Hypothalamus (tissue), 51 donors: ENCODE measurements around the gene PPEF1.
"Not testable (repeated sequence)": the region's sequence is repeated elsewhere in the genome, so short reads cannot be mapped to it uniquely, and the experiment has no call there.

Experiments
- DNase-seq, 51 donors: peaks; one replicate each; lab custom pipeline; 2025; lab: John Stamatoyannopoulos, UW

The PPEF1 gene

DNA sequence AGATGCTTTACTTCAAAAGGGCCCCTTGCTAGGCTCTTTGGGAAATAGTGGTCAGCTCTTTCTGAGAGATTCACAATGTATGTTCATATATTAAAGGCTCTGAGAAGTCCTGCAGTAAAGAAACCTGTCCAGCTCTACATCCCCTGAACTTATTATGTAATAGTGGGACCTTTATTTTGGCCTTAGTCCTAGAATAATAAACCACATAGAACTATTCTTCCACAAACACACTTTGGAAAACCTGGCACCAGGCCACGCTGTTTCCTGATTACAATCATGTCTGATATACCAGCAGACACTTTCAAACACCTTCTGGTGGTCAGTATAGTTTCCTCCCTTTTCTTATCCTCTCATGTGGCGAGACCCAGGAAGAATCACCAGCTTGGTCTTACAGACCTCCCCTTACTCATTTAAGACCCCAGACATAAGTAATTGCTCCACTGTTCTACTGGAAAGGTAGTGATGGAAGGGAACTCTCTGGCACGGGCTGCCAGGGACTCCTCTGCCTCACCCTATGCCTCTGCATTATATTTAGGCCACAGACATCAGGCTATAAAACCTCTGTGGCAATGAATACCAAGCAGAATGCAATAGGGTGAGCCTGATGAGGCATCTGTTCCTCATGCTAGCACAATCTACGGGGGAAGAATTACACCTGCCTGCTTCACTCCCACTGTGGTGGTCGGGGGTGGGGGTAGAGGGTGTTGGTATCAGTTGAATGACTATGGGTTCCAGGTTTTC, 5.7 kb upstream of the PPEF1 start:
- no peak for DNase-seq

DNA sequence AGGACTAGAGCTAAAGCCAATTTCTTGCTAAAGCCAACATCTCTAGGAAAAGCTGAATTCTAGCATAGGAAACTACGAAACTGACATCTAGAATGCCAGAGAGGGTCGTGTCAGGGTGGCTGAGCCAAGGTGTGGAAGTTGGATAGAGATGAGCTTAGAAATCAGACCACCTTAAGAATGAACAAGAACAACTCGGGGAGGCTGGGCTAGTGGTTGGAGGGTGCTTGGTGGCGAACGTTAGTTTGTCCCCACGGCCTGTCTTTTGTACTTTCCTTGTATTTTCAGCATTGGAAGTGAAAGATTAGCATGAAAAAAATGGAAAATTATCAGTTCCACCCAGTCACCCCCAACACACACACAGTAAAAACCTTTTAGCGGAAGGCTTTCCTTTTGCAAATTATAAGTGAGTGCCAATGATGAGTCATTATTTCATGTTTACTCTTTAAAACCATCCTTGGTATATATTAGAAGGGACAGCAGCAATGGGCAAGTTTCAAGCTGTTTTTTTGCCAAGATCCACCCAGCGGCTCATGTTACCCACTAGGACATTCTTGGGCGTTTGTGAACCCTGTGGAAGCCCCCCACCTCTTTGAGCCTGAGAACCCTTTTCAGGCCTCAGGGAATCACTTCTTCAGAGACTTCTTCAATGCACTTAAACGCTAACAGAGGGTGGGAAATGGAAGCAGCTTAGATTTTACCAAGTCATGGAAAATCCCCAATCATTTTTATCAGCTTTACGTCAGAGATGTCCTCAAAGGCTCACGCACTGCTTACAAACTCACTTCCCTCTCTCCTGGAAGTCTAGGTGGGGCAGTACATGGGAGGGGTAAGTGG, 4.9 kb upstream of the PPEF1 start:
- DNase-seq, result no peak

DNA sequence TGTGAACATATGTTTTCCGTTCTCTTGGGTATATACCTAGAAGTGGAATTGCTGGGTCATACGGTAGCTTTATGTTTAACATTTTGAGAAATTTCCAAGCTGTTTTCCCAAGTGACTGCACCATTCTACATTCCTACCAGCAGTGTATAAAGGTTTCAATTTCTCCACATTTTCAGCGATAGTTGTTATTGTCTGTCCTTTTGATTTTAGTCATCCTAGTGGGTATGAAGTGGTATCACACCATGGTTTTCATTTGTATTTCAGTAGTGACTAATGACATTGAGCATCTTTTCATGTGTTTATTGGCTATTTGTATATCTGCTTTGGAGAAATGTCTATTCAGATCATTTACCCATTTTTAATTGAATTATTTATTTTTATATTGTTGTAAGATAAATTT, 2.4 kb downstream of the PPEF1 start:
- no peak for DNase-seq

DNA sequence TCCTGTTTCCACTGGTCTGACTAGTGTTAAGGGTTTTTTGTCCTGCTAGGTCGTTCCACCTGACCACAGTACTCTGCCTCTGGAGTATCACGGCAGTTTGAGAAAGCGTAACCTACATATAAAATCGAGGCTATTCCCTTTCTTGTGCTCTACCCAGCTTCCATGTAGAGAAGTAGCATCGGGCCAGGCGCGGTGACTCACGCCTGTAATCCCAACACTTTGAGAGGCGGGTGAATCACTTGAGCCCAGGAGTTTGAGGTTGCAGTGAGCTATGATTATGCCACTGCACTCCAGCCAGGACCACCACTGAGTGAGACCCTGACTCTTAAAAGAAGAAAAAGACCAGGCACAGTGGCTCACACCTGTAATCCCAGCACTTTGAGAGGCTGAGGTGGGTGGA, 7.5 kb downstream of the PPEF1 start:
- no peak for DNase-seq

DNA sequence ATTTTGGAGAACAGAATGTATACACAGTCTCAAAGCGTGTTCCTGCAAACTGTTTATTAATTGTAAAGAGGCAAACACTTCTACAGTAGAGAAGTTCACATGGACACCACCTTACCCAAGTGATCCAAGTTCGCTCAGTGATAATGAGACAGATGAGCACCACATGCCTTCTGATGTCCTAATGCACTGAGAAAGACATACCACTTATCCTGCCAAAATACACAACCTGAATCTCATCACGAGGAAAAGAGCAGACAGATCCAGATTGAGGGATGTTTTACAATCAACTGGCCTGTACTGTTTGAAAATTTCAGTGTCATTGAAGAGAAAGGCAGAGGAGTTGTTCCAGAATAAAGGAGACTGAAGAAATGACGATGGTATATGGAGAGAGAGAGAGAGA, 12.4 kb downstream of the PPEF1 start:
- no peak for DNase-seq

DNA sequence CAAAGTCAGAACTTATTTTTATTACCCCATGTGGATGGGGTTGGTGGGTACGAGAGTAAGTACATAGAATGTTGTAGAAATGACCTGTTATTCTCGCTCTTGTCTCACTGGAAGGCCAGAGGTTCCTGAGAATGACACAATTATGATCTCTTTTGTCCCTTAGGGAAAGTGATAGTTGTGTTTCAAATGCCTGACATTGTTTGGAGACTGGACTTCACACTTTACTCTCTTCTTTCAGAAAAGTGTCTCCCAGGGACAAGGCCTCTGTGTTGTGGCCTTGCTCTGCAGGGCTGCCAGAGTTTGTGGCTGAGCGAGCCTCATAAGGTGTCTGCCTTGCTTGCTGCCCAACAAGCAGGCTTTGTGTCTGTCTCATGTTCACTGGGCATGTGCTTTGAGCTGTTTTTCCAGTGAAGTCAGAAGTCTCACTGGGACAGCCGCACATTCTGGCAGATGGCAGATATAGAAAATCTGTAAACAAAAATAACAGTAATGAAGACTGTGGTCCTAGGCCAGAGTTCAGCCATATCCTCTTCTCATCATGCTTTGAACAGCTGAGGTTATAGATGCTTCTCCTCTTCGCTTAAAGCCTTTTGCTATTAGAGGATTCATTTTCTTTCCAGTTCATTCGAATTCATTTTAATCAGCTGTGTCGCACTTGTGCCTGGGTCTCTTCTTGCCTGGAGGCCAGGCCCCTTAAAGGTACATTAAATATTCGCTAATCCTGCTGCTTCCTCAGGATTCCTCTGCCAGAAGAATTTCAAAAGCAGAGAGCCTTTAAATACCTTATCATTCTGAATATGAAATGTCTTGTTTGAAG, 14.4 kb downstream of the PPEF1 start:
- peak in 20 of 51 donors; percentile 0 to 17 (median 4) for DNase-seq

DNA sequence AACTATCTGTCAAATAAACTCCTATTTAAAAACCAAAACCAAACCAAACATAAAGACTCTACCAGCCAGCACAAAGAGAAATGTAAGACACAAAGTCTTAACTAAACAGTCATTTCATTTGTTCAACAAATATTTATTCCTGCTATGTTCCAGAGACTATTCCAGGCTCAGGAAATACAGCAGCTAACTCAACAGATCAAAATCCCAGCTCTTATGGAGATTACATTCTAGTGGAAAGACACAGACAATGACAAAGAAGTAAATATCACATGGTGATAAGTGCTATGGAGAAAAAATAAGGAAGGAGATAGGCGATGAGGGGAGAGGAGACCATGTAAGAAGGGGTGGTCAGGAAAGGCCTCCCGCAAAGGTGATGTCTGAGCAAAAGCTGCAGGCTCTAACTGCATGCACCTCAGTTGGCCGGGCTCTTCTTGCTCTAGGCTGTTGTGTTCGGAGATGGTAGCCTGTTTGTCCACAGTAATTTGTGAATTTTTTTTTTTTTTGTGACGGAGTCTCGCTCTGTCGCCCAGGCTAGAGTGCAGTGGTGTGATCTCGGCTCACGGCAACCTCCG, 15.1 kb downstream of the PPEF1 start:
- DNase-seq, result no peak

DNA sequence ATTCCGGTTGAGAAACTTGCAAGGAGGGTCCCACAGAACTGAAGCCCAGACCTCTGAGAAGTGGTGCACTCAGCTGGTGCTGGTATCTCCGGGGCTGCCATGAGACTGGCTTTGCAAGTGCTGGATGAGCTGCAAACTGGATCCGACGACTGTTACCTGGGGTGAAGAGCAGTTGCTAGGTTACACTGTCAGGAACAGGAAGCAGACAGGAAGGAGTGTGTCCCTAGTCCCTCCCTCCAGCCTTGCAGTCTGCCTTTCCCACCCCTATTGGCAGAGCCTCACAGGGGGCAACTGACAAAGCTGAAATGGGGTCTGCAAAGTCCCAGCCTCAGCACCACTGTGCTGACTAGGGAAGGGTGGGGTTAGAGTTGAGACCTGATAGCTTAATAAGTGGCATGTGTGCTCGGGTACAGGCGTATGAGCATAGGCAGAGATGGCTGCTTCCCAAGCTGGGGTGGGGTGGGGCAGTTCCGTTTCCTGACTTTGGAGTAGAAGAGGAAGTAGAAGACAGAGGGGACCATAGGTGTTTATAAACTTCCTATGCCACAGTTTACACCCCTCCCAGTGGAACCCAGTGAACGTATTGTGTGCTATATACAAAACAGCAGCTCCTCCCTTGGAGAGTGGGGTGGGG, 18.0 kb downstream of the PPEF1 start:
- DNase-seq, result peak in 7 of 51 donors; percentile 0 to 12 (median 1)

DNA sequence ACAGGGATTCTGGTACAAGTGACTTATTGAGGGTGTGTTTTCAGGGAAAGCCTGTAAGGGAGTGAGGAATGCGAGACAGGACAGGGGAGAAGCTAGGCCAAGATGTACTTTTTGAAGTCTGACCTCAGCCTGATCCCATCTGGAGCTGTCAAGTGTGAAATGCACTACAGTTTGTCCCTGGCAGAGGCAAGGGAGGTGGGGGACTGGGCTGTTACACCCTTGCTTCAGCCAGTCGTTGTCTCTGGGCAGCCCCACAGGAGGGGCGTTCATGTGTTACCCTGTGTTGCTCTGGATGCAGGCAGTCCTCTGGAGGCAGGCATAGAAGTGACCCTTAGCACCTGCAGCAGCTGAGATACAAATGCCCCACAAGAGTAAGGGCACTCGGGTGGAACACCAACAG, 25.8 kb downstream of the PPEF1 start:
- DNase-seq, result no peak

DNA sequence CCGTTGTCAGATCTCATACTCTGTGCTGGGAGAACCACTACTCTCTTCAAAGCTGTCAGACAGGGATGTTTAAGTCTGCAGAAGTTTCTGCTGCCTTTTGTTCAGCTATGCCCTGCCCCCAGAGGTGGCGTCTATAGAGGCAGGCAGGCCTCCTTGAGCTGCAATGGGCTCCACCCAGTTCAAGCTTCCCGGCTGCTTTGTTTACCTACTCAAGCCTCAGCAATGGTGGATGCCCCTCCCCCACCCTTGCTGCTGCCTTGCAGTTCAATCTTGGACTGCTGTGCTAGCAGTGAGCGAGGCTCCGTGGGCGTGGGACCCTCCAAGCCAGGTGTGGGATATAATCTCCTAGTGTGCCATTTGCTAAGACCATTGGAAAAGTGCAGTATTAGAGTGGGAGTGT, 32.2 kb downstream of the PPEF1 start:
- DNase-seq, result not testable (repeated sequence)

DNA sequence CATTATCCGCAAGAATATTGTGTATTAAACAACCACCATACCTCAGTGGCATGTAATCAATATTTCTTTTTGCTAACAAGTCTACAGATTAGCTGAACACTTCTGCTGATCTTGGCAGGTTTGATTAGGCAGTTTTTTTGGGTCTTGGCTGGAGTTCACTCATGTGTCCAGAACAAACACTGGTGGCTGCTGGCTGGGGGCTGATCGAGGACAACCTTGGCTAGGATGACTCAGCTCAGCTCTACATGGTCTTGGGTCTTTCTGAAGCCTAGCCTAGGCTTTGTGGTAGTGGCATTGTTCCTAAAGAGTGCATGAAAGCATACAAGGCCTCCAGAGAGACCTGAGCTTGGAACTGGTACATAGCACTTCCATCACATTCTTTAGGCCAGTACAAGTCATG, 41.1 kb downstream of the PPEF1 start:
- no peak for DNase-seq

DNA sequence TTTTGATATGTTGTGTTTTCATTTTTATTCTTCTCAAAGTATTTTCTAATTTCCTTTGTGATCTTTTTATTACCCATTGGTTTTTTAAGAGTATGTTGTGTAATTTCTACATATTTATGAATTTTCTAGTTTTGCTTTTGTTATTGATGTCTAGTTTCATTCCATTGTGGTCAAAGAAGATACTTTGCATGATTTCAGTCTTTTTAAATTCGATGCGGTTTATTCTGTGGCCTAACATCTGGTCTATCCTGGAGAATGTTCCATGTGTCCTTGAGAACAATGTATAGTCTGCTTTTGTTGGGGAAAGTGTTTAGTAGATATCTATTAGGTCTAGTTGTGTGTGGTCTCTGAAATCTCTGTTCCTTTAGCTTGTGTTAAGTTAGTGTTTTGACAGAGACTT, 46.2 kb downstream of the PPEF1 start:
- no peak for DNase-seq

DNA sequence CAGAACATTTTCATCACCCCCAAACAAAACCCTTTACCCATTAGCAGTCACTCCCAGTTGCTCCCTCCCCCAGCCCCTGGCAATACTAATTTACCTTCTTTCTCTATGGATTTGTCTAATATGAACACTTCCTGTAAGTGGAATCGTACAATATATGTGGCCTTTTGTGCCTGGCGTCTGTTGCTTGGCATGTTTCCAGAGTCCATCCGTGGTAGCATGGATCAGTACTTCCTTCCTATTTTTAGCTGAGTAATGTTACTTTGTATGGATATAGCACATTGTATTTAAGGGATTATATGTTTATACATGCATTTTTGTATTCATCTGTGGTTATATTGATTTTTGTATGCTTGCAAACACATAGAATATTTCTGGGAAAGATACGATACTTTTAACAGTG, 48.2 kb downstream of the PPEF1 start:
- no peak for DNase-seq

DNA sequence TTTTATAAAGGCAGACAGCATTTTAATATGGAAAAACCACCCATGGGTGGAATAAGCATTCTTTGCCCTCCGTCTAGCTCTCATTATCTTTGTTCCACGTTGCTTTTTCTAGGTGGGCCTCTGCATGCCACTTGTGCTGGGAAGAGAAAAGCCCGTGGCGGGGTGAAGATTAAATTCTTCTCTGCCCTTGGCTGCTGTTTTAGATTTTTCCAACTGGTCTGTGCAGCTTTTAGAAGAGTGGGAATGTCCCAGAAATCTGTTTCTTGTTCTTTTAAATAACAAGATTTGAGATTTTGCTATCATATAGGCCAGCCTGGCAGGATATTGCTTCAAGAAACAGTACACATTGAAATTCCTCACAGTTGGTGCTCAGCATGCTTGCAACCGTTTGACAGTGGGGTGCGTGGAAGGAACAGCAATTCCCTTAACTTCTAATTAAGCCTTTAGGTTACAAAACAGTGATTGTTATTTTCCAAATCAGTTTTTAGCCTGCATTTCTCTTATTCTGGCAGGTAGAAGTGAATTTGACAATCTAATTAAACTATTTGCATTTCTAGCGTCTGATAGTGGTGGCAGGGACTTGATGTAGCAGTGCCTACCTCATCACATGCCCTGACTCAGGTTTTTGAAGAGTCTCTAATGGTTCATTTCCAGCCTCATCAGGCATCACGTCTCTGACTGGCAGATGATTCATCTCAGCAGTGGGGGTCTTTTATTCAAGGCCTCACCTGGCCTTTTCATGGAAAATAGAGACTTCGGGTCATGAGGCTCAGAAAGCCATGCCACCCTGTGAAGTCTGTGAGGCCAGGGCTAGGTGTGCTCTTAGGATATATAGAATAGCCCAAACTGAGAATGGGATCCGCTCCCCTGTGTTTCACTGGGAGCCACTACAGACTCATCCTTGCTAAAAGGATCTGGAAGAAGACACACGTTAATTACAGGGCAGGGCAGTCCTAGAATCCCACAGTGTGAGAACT, 50.8 kb downstream of the PPEF1 start:
- peak in 1 of 51 donors; percentile 17 for DNase-seq

DNA sequence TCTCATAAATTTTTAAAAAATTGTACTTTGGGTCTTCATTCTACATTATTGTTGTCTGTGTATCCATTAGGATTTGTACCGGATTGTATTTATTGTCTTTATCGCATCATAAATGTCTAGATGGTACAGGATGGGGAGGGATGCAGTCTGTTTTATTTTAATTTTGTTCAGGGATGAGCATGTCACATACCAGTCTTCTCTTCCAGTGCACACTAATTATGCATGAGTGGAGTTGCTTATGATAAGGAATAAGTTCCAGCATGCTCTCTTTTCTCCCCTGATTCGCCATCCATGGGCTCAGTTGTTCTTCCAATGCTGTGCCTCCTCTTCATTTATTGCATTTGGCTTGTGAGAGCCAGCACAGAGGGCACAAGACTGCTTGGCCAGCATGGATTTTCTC, 54.3 kb downstream of the PPEF1 start:
- no peak for DNase-seq

DNA sequence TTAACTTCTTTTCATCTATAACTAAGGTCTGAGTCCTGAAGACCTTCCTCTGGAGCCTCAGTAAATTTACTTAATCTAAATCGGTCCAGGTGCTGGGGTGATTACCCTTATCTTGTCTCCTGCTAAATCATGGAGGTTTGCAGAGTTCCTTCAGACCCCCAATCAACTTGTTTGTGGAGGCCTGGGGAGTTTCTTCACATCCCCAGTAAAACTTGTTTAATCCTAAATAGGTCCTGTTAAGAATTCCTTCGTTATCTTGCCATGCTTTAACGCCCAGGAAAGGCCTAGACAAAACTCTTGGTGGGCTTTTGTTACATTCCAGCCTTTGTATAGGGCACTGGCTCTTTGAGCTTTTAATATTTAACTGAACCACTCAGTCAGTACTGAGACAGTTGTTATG, 55.7 kb downstream of the PPEF1 start:
- DNase-seq, result not testable (repeated sequence)

DNA sequence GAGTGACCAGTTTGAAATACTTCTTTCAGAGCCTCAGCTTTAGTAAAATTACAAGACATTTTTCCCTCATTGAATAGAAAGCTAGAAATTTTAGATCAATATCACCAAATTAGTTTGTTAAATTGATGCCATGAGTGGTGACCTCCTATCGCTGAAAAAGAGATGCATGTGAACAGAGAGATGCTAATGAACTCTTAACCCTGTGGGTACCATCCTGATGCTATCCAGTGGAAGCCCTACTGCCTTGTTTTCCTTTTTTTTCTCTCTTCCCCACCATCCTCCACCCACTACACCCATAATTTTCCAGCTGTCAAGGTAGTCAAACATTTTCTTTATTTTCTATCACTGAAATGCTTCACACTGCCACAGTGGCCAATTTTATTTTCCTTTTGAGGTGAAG, 61.9 kb downstream of the PPEF1 start:
- no peak for DNase-seq

DNA sequence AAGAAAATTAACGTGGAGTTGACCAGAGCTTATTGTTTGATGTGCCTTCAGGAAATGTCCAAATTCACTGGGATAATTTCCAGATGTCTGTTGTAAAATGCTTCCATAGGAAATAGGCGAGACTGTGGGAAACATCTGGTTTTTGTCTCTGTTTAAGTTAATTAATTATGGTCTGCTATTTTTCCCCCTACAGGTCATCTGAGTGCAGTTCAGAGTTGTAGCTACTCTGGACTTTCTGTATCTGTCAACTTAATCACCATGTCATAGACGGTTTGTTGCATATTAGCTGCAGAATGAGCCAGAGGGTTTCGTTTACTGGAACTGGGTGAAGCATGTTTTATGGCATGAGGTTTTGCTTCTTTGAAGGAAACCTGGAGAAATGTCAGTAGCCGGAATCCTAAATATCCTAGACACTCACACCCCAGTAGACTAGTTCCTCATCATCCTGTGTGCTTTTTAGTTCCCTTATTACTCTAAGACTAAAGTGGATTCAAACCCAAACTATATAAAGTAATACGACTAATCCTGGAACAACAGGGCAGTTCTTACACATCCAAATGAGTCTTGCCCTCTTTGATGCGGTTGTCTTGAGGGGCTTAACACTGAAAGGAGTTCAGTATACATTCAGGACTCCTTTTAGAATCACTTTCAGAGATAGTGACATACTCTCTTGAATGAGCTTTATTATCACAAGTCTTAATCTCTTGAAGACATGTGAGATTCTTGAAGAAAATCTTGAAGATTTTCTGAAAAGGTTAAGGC, 62.5 kb downstream of the PPEF1 start:
- DNase-seq, result no peak
